HG03442 (cell line): ENCODE data around the gene KREMEN2.

Source experiments
- ATAC-seq: cut with Tn5 transposase; IDR thresholded peaks from one replicate; pipeline ENCODE4 v1.9.1; 2021; ENCODE audit warnings: mild to moderate bottlenecking, moderate library complexity; ENCODE audit not compliant: unreplicated experiment

The KREMEN2 gene

GRCh38 chr16:2964475-2965336 is 631 bp downstream of the KREMEN2 start:
- ATAC-seq, result no peak

GRCh38 chr16:2966043-2966807 is 2.1 kb downstream of the KREMEN2 start:
- no peak for ATAC-seq

- ATAC-seq, result no peak
Measured at GRCh38 chr16:2966808-2967191, 2.7 kb downstream of the KREMEN2 start.

- ATAC-seq, result no peak
Measured at GRCh38 chr16:2967211-2967631, 3.1 kb downstream of the KREMEN2 start.

GRCh38 chr16:2967721-2968161 is 3.7 kb downstream of the KREMEN2 start:
- no peak for ATAC-seq

GRCh38 chr16:2968368-2968737 is 4.3 kb downstream of the KREMEN2 start:
- no peak for ATAC-seq

GRCh38 chr16:2968738-2969544 is 4.9 kb downstream of the KREMEN2 start, which contains the start of gene PAQR4:
Gene PAQR4, plus strand, starts transcription at chr16:2969348. Its CDS starts 327 bp downstream, at chr16:2969675.
- ATAC-seq, result peak; percentile 63

GRCh38 chr16:2969545-2970521 is 5.8 kb downstream of the KREMEN2 start:
- ATAC-seq, result peak; percentile 27

GRCh38 chr16:2970563-2970962 is 6.5 kb downstream of the KREMEN2 start:
- ATAC-seq, result no peak

GRCh38 chr16:2971134-2971984 is 7.3 kb downstream of the KREMEN2 start:
- ATAC-seq, result no peak

- ATAC-seq, result no peak
Measured at GRCh38 chr16:2971985-2972784, 8.1 kb downstream of the KREMEN2 start.

GRCh38 chr16:2973093-2973492 is 9.0 kb downstream of the KREMEN2 start:
- no peak for ATAC-seq

- no peak for ATAC-seq
Measured at GRCh38 chr16:2973605-2974318, 9.7 kb downstream of the KREMEN2 start.

- ATAC-seq, result no peak
Measured at GRCh38 chr16:2974319-2975056, 10.4 kb downstream of the KREMEN2 start.

- ATAC-seq, result no peak
Measured at GRCh38 chr16:2975161-2975795, 11.2 kb downstream of the KREMEN2 start.

- no peak for ATAC-seq
Measured at GRCh38 chr16:2976201-2976600, 12.1 kb downstream of the KREMEN2 start.
